GM23338 (cell line): Measurements from ENCODE around the gene STXBP2. TPM values are rescaled to one million over a fixed set of nuclear protein-coding genes. Genes with fewer than 3 reads are reported as not detected.

Experiments
- ATAC-seq: fragments of 200-7000 bp; cut with Tn5 transposase; 3 replicates; pipeline ENCODE4 v1.9.1; 2020
- DNase-seq: peaks from one replicate; pipeline ENCODE4 v3.0.0-alpha.2; 2015; ENCODE audit warnings: low spot score
- H2AFZ ChIP-seq: fragments of 200-600 bp; sonication (generic); 2 replicates; pipeline ENCODE4 v1.8.0; 2016; ENCODE audit warnings: antibody characterized with exemption, mild to moderate bottlenecking, moderate library complexity
- H3F3A ChIP-seq: fragments of 200-600 bp; sonication (generic); replicated peaks from 2 replicates; pipeline ENCODE4 v1.8.0; 2017; ENCODE audit warnings: antibody characterized with exemption, mixed run types, low read depth
- H3K27ac ChIP-seq: fragments of 200-600 bp; sonication (generic); 2 replicates; pipeline ENCODE4 v1.6.1; 2016; ENCODE audit warnings: low read depth
- H3K27me3 ChIP-seq: fragments of 200-600 bp; sonication (generic); 2 replicates; pipeline ENCODE4 v1.8.0; 2016; ENCODE audit warnings: mild to moderate bottlenecking, mixed run types, moderate library complexity; ENCODE audit not compliant: insufficient read depth
- H3K36me3 ChIP-seq: fragments of 200-600 bp; sonication (generic); 2 replicates; pipeline ENCODE4 v1.8.0; 2016; ENCODE audit warnings: mild to moderate bottlenecking; ENCODE audit not compliant: insufficient read depth
- H3K4me1 ChIP-seq: fragments of 200-600 bp; sonication (generic); 2 replicates; pipeline ENCODE4 v1.8.0; 2016; ENCODE audit warnings: mild to moderate bottlenecking, moderate library complexity; ENCODE audit not compliant: insufficient read depth
- H3K4me2 ChIP-seq: fragments of 200-600 bp; sonication (generic); 2 replicates; pipeline ENCODE4 v1.7.1; 2017; ENCODE audit warnings: mixed run types
- H3K4me3 ChIP-seq: fragments of 200-600 bp; sonication (generic); 2 replicates; pipeline ENCODE4 v1.6.1; 2016; ENCODE audit warnings: mixed run types
- H3K79me2 ChIP-seq: fragments of 200-600 bp; sonication (generic); replicated peaks from 2 replicates; pipeline ENCODE4 v1.8.0; 2017; ENCODE audit warnings: mild to moderate bottlenecking; ENCODE audit not compliant: insufficient read depth
- H3K9me2 ChIP-seq: fragments of 200-600 bp; sonication (generic); 2 replicates; pipeline ENCODE4 v1.8.0; 2017; ENCODE audit not compliant: insufficient read depth
- H4K20me1 ChIP-seq: fragments of 200-600 bp; sonication (generic); replicated peaks from 2 replicates; pipeline ENCODE4 v1.8.0; 2017; ENCODE audit warnings: mild to moderate bottlenecking; ENCODE audit not compliant: insufficient read depth
- H3K27ac Mint-ChIP-seq: 2 replicates; pipeline ENCODE4 v1.8.0; 2020; ENCODE audit warnings: inconsistent platforms, mild to moderate bottlenecking, moderate library complexity, mixed read lengths
- H3K27me3 Mint-ChIP-seq: 3 replicates; pipeline ENCODE4 v1.8.0; 2022; ENCODE audit warnings: low read depth, mild to moderate bottlenecking, moderate library complexity, mixed read lengths, inconsistent platforms; ENCODE audit not compliant: insufficient read depth, poor library complexity
- H3K36me3 Mint-ChIP-seq: 3 replicates; pipeline ENCODE4 v1.8.0; 2021; ENCODE audit warnings: low read depth, mild to moderate bottlenecking, inconsistent platforms, moderate library complexity, mixed read lengths
- H3K4me1 Mint-ChIP-seq: 3 replicates; pipeline ENCODE4 v1.8.0; 2020; ENCODE audit warnings: mild to moderate bottlenecking, inconsistent platforms, mixed read lengths
- H3K4me3 Mint-ChIP-seq: 3 replicates; pipeline ENCODE4 v1.8.0; 2021; ENCODE audit warnings: moderate library complexity, mild to moderate bottlenecking, inconsistent platforms, mixed read lengths
- H3K9me3 Mint-ChIP-seq: 3 replicates; pipeline ENCODE4 v1.8.0; 2020; ENCODE audit warnings: moderate library complexity, mild to moderate bottlenecking, inconsistent platforms, mixed read lengths
- CREB1 ChIP-seq: fragments of 250-450 bp; sonication (Bioruptor Pico); IDR thresholded peaks from 2 replicates; pipeline ENCODE4 v1.5.0; 2020; ENCODE audit warnings: low read depth, mild to moderate bottlenecking, moderate library complexity
- EZH2 ChIP-seq: fragments of 200-600 bp; sonication (generic); IDR thresholded peaks from one replicate; pipeline ENCODE4 v1.8.0; 2017; ENCODE audit warnings: antibody characterized with exemption, mild to moderate bottlenecking, low read depth; ENCODE audit not compliant: unreplicated experiment
- EZH2phosphoT487 ChIP-seq: fragments of 200-600 bp; sonication (generic); IDR thresholded peaks from one replicate; pipeline ENCODE4 v1.8.1; 2018; ENCODE audit warnings: antibody characterized with exemption; ENCODE audit not compliant: unreplicated experiment
- JUNB ChIP-seq: IDR thresholded peaks from one replicate; pipeline ENCODE4 v1.6.1; 2016; ENCODE audit warnings: antibody characterized with exemption; ENCODE audit not compliant: unreplicated experiment
- NANOG ChIP-seq: IDR thresholded peaks from 2 replicates; pipeline ENCODE4 v1.6.1; 2016; ENCODE audit warnings: antibody characterized with exemption, borderline replicate concordance
- POLR2AphosphoS5 ChIP-seq: IDR thresholded peaks from 2 replicates; pipeline ENCODE4 v1.6.1; 2016; ENCODE audit warnings: antibody characterized with exemption, low read depth
- STAT1 ChIP-seq: IDR thresholded peaks from one replicate; pipeline ENCODE4 v1.6.1; 2016; ENCODE audit warnings: antibody characterized with exemption; ENCODE audit not compliant: unreplicated experiment
- ZNF114 ChIP-seq: fragments of 250-450 bp; sonication (Bioruptor Pico); IDR thresholded peaks from 2 replicates; pipeline ENCODE4 v1.5.0; 2020; ENCODE audit warnings: mild to moderate bottlenecking, moderate library complexity
- ZNF331 ChIP-seq: fragments of 250-450 bp; sonication (Bioruptor Pico); IDR thresholded peaks from 2 replicates; pipeline ENCODE4 v1.5.0; 2020; ENCODE audit warnings: low read depth, mild to moderate bottlenecking, moderate library complexity
- polyA plus RNA-seq: library from polyadenylated mRNA; unstranded; fragments of >200 nt; fragmentation: Nextera tagmentation; extraction: Ambion mirVana; gene quantifications from 2 replicates; pipeline ENCODE4 v1.2.1, GENCODE V29; 2016
- total RNA-seq: library from RNA; depleted of rRNA; stranded (reverse); fragments of >200 nt; shearing (Covaris generic); gene quantifications from 2 replicates; pipeline ENCODE4 v1.2.3, GENCODE V29; 2014
- TF ChIP-seq, protein P1 (sequence below): IDR thresholded peaks from 2 replicates; pipeline ENCODE4 v1.6.1; 2016; ENCODE audit warnings: antibody characterized with exemption
- TF ChIP-seq, protein P2 (sequence below): fragments of 250-450 bp; sonication (Bioruptor Pico); IDR thresholded peaks from 2 replicates; pipeline ENCODE4 v1.5.0; 2020; ENCODE audit warnings: mild to moderate bottlenecking, moderate library complexity
- TF ChIP-seq, protein P3 (sequence below): IDR thresholded peaks from one replicate; pipeline ENCODE4 v1.6.1; 2018; ENCODE audit warnings: antibody characterized with exemption; ENCODE audit not compliant: unreplicated experiment
- TF ChIP-seq, protein P4 (sequence below), 2 experiments: fragments of 200-600 bp in 1 of 2; sonication (generic) in 1 of 2; conservative IDR thresholded peaks; 2 replicates each; pipeline versions ENCODE4 v1.5.1 to v1.6.1; 2016 to 2017; ENCODE audit warnings: antibody characterized with exemption in 2 of 2, low read depth in 2 of 2, mild to moderate bottlenecking in 2 of 2, moderate library complexity in 1 of 2

The STXBP2 gene
- total and polyA plus RNA-seq, 2 experiments from 2014 or later, result 42.6 to 55.8 TPM

DNA sequence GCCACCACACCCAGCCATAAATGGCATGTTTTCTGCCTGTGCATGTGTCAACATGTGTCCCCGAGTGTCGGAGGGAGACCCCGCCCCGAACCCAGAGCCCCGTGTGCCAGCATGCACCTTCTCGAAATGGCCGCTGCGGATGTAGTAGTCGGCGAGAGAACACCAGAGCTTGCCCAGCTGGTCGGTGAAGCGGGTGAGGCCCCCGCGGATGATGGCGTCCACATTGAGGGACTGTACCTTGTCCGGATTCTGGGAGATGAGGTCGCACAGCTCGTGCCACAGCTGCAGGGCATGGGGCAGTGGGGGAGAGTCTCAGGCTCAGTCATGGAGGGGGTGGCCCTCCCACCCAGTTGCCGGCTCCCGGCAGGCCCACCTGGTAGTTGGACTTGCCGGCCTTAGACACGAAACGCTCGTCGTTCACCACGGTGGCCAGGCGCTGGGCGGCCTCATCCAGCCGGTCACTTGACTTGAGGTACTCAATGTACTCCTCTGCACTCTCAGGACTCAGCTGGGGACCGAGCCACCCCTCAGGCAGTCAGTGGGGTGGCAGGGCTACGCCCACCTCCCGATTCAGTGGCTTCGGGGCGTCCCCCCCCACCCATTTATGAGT lies 11.0 kb upstream of the STXBP2 start:
- Histone ChIP-seq H3K79me2 (peaks cover 42% of the 10 kb centered on the region), H3K9me2 (no peaks in the 10 kb centered on the region), H4K20me1 (peaks cover 8% of the 10 kb centered on the region), H2AFZ (no peak overlapping the region), H3K4me2 (no peak overlapping the region), H3K27me3 (no peaks in the 10 kb centered on the region), H3K36me3 (no peaks in the 10 kb centered on the region; the same call in 1 of the 2 replicates), H3K27ac (no peak overlapping the region), H3F3A (no peaks in the 10 kb centered on the region), H3K4me3 (no peak overlapping the region), H3K4me1 (peaks cover 13% of the 10 kb centered on the region; the same call in 1 of the 2 replicates)
- no peak overlapping the region for H3K4me3 Mint-ChIP-seq
- no peak for ATAC-seq
- H3K27ac Mint-ChIP-seq, result no peak overlapping the region
- peaks cover 27% of the 10 kb centered on the region for H3K36me3 Mint-ChIP-seq
- H3K4me1 Mint-ChIP-seq, result peaks cover 16% of the 10 kb centered on the region
- DNase-seq, result no peak
- no peaks in the 10 kb centered on the region; the same call in 2 of the 3 replicates for H3K9me3 Mint-ChIP-seq
- TF ChIP-seq EZH2phosphoT487 (no peak), NANOG (no peak), JUNB (no peak), STAT1 (no peak), ZNF331 (CRISPR knock-in tag) (no peak), ZNF114 (CRISPR knock-in tag) (no peak), CREB1 (CRISPR knock-in tag) (no peak), EZH2 (no peak), POLR2AphosphoS5 (no peak)
- TF ChIP-seq, protein P1, sequence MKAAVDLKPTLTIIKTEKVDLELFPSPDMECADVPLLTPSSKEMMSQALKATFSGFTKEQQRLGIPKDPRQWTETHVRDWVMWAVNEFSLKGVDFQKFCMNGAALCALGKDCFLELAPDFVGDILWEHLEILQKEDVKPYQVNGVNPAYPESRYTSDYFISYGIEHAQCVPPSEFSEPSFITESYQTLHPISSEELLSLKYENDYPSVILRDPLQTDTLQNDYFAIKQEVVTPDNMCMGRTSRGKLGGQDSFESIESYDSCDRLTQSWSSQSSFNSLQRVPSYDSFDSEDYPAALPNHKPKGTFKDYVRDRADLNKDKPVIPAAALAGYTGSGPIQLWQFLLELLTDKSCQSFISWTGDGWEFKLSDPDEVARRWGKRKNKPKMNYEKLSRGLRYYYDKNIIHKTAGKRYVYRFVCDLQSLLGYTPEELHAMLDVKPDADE, result no peak
- TF ChIP-seq, protein P2, sequence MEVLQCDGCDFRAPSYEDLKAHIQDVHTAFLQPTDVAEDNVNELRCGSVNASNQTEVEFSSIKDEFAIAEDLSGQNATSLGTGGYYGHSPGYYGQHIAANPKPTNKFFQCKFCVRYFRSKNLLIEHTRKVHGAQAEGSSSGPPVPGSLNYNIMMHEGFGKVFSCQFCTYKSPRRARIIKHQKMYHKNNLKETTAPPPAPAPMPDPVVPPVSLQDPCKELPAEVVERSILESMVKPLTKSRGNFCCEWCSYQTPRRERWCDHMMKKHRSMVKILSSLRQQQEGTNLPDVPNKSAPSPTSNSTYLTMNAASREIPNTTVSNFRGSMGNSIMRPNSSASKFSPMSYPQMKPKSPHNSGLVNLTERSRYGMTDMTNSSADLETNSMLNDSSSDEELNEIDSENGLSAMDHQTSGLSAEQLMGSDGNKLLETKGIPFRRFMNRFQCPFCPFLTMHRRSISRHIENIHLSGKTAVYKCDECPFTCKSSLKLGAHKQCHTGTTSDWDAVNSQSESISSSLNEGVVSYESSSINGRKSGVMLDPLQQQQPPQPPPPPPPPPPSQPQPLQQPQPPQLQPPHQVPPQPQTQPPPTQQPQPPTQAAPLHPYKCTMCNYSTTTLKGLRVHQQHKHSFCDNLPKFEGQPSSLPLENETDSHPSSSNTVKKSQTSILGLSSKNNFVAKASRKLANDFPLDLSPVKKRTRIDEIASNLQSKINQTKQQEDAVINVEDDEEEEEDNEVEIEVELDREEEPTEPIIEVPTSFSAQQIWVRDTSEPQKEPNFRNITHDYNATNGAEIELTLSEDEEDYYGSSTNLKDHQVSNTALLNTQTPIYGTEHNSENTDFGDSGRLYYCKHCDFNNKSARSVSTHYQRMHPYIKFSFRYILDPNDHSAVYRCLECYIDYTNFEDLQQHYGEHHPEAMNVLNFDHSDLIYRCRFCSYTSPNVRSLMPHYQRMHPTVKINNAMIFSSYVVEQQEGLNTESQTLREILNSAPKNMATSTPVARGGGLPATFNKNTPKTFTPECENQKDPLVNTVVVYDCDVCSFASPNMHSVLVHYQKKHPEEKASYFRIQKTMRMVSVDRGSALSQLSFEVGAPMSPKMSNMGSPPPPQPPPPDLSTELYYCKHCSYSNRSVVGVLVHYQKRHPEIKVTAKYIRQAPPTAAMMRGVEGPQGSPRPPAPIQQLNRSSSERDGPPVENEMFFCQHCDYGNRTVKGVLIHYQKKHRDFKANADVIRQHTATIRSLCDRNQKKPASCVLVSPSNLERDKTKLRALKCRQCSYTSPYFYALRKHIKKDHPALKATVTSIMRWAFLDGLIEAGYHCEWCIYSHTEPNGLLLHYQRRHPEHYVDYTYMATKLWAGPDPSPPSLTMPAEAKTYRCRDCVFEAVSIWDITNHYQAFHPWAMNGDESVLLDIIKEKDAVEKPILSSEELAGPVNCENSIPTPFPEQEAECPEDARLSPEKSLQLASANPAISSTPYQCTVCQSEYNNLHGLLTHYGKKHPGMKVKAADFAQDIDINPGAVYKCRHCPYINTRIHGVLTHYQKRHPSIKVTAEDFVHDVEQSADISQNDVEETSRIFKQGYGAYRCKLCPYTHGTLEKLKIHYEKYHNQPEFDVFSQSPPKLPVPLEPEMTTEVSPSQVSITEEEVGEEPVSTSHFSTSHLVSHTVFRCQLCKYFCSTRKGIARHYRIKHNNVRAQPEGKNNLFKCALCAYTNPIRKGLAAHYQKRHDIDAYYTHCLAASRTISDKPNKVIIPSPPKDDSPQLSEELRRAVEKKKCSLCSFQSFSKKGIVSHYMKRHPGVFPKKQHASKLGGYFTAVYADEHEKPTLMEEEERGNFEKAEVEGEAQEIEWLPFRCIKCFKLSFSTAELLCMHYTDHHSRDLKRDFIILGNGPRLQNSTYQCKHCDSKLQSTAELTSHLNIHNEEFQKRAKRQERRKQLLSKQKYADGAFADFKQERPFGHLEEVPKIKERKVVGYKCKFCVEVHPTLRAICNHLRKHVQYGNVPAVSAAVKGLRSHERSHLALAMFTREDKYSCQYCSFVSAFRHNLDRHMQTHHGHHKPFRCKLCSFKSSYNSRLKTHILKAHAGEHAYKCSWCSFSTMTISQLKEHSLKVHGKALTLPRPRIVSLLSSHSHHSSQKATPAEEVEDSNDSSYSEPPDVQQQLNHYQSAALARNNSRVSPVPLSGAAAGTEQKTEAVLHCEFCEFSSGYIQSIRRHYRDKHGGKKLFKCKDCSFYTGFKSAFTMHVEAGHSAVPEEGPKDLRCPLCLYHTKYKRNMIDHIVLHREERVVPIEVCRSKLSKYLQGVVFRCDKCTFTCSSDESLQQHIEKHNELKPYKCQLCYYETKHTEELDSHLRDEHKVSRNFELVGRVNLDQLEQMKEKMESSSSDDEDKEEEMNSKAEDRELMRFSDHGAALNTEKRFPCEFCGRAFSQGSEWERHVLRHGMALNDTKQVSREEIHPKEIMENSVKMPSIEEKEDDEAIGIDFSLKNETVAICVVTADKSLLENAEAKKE, result no peak
- TF ChIP-seq, protein P3, sequence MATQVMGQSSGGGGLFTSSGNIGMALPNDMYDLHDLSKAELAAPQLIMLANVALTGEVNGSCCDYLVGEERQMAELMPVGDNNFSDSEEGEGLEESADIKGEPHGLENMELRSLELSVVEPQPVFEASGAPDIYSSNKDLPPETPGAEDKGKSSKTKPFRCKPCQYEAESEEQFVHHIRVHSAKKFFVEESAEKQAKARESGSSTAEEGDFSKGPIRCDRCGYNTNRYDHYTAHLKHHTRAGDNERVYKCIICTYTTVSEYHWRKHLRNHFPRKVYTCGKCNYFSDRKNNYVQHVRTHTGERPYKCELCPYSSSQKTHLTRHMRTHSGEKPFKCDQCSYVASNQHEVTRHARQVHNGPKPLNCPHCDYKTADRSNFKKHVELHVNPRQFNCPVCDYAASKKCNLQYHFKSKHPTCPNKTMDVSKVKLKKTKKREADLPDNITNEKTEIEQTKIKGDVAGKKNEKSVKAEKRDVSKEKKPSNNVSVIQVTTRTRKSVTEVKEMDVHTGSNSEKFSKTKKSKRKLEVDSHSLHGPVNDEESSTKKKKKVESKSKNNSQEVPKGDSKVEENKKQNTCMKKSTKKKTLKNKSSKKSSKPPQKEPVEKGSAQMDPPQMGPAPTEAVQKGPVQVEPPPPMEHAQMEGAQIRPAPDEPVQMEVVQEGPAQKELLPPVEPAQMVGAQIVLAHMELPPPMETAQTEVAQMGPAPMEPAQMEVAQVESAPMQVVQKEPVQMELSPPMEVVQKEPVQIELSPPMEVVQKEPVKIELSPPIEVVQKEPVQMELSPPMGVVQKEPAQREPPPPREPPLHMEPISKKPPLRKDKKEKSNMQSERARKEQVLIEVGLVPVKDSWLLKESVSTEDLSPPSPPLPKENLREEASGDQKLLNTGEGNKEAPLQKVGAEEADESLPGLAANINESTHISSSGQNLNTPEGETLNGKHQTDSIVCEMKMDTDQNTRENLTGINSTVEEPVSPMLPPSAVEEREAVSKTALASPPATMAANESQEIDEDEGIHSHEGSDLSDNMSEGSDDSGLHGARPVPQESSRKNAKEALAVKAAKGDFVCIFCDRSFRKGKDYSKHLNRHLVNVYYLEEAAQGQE, result no peak
- TF ChIP-seq, protein P4, sequence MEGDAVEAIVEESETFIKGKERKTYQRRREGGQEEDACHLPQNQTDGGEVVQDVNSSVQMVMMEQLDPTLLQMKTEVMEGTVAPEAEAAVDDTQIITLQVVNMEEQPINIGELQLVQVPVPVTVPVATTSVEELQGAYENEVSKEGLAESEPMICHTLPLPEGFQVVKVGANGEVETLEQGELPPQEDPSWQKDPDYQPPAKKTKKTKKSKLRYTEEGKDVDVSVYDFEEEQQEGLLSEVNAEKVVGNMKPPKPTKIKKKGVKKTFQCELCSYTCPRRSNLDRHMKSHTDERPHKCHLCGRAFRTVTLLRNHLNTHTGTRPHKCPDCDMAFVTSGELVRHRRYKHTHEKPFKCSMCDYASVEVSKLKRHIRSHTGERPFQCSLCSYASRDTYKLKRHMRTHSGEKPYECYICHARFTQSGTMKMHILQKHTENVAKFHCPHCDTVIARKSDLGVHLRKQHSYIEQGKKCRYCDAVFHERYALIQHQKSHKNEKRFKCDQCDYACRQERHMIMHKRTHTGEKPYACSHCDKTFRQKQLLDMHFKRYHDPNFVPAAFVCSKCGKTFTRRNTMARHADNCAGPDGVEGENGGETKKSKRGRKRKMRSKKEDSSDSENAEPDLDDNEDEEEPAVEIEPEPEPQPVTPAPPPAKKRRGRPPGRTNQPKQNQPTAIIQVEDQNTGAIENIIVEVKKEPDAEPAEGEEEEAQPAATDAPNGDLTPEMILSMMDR (conservative IDR thresholded peaks at IDR 0.05; ENCODE audit: low read depth in 2 of 2), result no peak
- H3K27me3 Mint-ChIP-seq, result peaks cover 13% of the 10 kb centered on the region
